ENCODE results near the gene HSPG2. TPM values are rescaled to one million over a fixed set of nuclear protein-coding genes. Genes with fewer than 3 reads are reported as not detected.
A peak's percentile ranks its signal among the peaks of the same experiment; 100 is the strongest.

The HSPG2 gene
- total RNA-seq, 2 experiments from 2014 or later = 1.6 to 4.7 TPM

DNA sequence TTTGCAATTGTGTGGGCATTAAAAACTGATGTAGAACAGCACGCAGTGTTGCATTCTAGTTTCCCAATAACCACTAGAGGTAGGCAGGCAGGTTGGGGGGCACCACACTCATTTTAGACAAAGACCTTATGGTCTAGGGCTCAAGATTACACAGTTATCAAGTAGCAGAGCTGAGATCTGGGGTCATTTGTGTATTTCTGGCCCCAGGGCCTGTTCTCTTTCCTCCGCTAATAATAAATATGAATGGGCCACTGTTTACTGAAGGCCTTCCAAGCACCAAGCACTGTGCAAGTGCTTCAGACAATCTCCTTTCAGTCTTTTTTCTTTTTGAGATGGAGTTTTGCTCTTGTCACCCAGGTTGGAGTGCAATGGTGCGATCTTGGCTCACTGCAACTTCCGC, 101.1 kb downstream of the HSPG2 start:
- POLR2A ChIA-PET = interaction anchor here (0.6 kb wide), 1 partner anchor 170 kb away, joined by 5 read pairs; no protein-coding TSS in a partner anchor
- DNase-seq (ENCODE audit: low spot score) = no peak
- no peak overlapping the region for H3K27ac ChIP-seq (ENCODE audit: low read depth, low read length, poor library complexity, severe bottlenecking)
- H3K9me3 ChIP-seq (ENCODE audit: low read length) = no peaks in the 10 kb centered on the region
- intact Hi-C loops (cut with micrococcal nuclease; ENCODE audit: unreplicated experiment) = no loop called here
- H3K4me3 ChIP-seq (ENCODE audit: low read depth, low read length, poor library complexity, severe bottlenecking) = no peak overlapping the region
- no peaks in the 10 kb centered on the region for H3K4me1 ChIP-seq (ENCODE audit: insufficient read depth, low read length, poor library complexity, severe bottlenecking)
- H3K9me2 ChIP-seq (ENCODE audit: insufficient read depth, low read length) = no peaks in the 10 kb centered on the region
- H3K4me2 ChIP-seq (ENCODE audit: low read length) = no peak overlapping the region
- H3K36me3 ChIP-seq (ENCODE audit: insufficient read depth, low read length) = no peaks in the 10 kb centered on the region
- H2AFZ ChIP-seq (ENCODE audit: low read length) = no peak overlapping the region
- CTCF ChIA-PET (ENCODE audit: unreplicated experiment) = no interaction called here
- TF ChIP-seq, protein P1, sequence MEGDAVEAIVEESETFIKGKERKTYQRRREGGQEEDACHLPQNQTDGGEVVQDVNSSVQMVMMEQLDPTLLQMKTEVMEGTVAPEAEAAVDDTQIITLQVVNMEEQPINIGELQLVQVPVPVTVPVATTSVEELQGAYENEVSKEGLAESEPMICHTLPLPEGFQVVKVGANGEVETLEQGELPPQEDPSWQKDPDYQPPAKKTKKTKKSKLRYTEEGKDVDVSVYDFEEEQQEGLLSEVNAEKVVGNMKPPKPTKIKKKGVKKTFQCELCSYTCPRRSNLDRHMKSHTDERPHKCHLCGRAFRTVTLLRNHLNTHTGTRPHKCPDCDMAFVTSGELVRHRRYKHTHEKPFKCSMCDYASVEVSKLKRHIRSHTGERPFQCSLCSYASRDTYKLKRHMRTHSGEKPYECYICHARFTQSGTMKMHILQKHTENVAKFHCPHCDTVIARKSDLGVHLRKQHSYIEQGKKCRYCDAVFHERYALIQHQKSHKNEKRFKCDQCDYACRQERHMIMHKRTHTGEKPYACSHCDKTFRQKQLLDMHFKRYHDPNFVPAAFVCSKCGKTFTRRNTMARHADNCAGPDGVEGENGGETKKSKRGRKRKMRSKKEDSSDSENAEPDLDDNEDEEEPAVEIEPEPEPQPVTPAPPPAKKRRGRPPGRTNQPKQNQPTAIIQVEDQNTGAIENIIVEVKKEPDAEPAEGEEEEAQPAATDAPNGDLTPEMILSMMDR (conservative IDR thresholded peaks at IDR 0.05; ENCODE audit: low read length) = no peak
- no peak for TF ChIP-seq EZH2phosphoT487 (IDR thresholded peaks at IDR 0.05; ENCODE audit: borderline replicate concordance, low read depth, low read length)
- no peaks in the 10 kb centered on the region for H3K79me2 ChIP-seq (ENCODE audit: insufficient read depth, low read depth, low read length)
- H4K20me1 ChIP-seq (ENCODE audit: insufficient read depth, low read length) = no peaks in the 10 kb centered on the region
- no TSS peak for BruUV-seq (replicated peaks)

DNA sequence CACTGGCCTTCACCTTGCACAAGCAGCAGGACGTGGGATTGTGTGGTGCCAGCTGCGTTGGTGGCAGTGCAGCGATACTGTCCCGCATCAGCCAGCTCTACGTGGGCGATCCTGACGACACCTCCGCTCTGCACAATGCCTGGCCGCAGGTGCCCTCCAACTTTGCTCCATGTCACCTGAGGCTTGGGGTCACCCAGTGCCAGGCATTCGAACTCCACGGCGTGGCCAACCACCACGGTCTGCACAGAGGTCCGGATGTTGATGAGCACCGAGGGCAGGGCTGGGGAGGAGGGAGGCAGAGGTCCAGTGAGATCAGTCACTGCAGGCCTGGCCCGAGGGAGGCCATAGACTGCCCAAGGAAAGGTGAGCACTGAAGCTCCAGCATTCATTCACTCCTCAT, 102.4 kb downstream of the HSPG2 start:
- H2AFZ ChIP-seq (ENCODE audit: low read length) = no peak overlapping the region
- no peaks in the 10 kb centered on the region for H3K4me1 ChIP-seq (ENCODE audit: insufficient read depth, low read length, poor library complexity, severe bottlenecking)
- TF ChIP-seq EZH2phosphoT487 (IDR thresholded peaks at IDR 0.05; ENCODE audit: borderline replicate concordance, low read depth, low read length) = no peak
- H3K27ac ChIP-seq (ENCODE audit: low read depth, low read length, poor library complexity, severe bottlenecking) = no peak overlapping the region
- H4K20me1 ChIP-seq (ENCODE audit: insufficient read depth, low read length) = no peaks in the 10 kb centered on the region
- intact Hi-C loops (cut with micrococcal nuclease; ENCODE audit: unreplicated experiment) = no loop called here
- H3K79me2 ChIP-seq (ENCODE audit: insufficient read depth, low read depth, low read length) = no peaks in the 10 kb centered on the region
- H3K36me3 ChIP-seq (ENCODE audit: insufficient read depth, low read length) = no peaks in the 10 kb centered on the region
- no peak overlapping the region for H3K4me2 ChIP-seq (ENCODE audit: low read length)
- no peak for DNase-seq (ENCODE audit: low spot score)
- no TSS peak for BruUV-seq (replicated peaks)
- H3K9me3 ChIP-seq (ENCODE audit: low read length) = no peaks in the 10 kb centered on the region
- POLR2A ChIA-PET = no interaction called here
- H3K9me2 ChIP-seq (ENCODE audit: insufficient read depth, low read length) = no peaks in the 10 kb centered on the region
- no peak overlapping the region for H3K4me3 ChIP-seq (ENCODE audit: low read depth, low read length, poor library complexity, severe bottlenecking)
- CTCF ChIA-PET (ENCODE audit: unreplicated experiment) = no interaction called here

DNA sequence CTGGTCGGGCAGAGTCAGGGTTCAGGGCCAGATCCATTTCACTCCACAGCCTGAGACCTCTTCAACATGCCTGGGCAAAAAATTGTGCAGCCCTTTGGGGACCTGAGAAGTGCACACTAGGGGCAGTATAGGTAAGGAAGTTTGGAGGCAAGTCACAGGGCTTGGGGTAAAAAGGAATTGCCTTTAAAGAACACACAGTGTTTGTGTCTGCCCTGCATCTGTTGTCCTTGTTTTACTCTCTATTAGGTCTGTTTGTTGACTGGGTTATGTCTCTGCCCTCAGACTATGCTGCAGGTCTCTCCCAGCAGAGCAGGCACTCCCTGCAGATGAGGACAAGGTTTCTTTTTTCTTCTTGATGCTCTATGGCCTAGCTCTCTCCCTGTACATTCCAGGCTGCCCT, 103.0 kb downstream of the HSPG2 start:
- Histone ChIP-seq H3K9me2 (ENCODE audit: insufficient read depth, low read length) (no peaks in the 10 kb centered on the region), H2AFZ (ENCODE audit: low read length) (no peak overlapping the region), H3K4me3 (ENCODE audit: low read depth, low read length, poor library complexity, severe bottlenecking) (no peak overlapping the region), H3K4me1 (ENCODE audit: insufficient read depth, low read length, poor library complexity, severe bottlenecking) (no peaks in the 10 kb centered on the region), H3K9me3 (ENCODE audit: low read length) (no peaks in the 10 kb centered on the region), H3K79me2 (ENCODE audit: insufficient read depth, low read depth, low read length) (no peaks in the 10 kb centered on the region), H3K36me3 (ENCODE audit: insufficient read depth, low read length) (no peaks in the 10 kb centered on the region), H3K27ac (ENCODE audit: low read depth, low read length, poor library complexity, severe bottlenecking) (no peak overlapping the region), H4K20me1 (ENCODE audit: insufficient read depth, low read length) (no peaks in the 10 kb centered on the region), H3K4me2 (ENCODE audit: low read length) (no peak overlapping the region)
- POLR2A ChIA-PET = no interaction called here
- TF ChIP-seq, protein P1 (conservative IDR thresholded peaks at IDR 0.05; ENCODE audit: low read length) = peak; percentile 49
- no peak for TF ChIP-seq EZH2phosphoT487 (IDR thresholded peaks at IDR 0.05; ENCODE audit: borderline replicate concordance, low read depth, low read length)
- CTCF ChIA-PET (ENCODE audit: unreplicated experiment) = no interaction called here
- peak; percentile 16 for DNase-seq (ENCODE audit: low spot score)
- BruUV-seq (replicated peaks) = no TSS peak
- intact Hi-C loops (cut with micrococcal nuclease; ENCODE audit: unreplicated experiment) = no loop called here
